ENCODE data around the gene CFAP69. TPM values are rescaled to one million over a fixed set of nuclear protein-coding genes. Genes with fewer than 3 reads are reported as not detected.

Gene CFAP69
- total RNA-seq, 1 donor from 2014 or later: 2.0 TPM

DNA sequence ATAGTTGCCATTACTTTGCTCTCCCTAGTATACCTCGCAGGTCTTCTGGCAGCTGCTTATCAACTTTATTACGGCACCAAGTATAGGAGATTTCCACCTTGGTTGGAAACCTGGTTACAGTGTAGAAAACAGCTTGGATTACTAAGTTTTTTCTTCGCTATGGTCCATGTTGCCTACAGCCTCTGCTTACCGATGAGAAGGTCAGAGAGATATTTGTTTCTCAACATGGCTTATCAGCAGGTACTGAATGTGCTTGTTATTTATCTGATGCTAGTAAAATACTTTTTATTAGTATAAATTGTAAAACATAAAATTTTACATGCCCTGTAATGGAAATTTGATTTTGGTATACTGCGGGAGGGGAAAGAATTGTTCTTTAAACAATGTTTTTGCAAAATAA, 17.7 kb upstream of the CFAP69 start:
- Histone ChIP-seq H3K27me3 (ENCODE audit: insufficient read depth, low read length) (no peaks in the 10 kb centered on the region), H3K4me3 (ENCODE audit: insufficient read depth, low read depth, low read length) (no peak overlapping the region), H3K9me3 (ENCODE audit: insufficient read depth, low read depth, low read length) (no peaks in the 10 kb centered on the region), H3K79me2 (ENCODE audit: insufficient read depth, low read length) (no peaks in the 10 kb centered on the region), H3K36me3 (ENCODE audit: insufficient read depth, low read length) (no peaks in the 10 kb centered on the region), H3K4me1 (ENCODE audit: insufficient read depth, low read length) (no peaks in the 10 kb centered on the region), H3K4me2 (ENCODE audit: low read length) (no peak overlapping the region), H3K9ac (ENCODE audit: low read length) (no peak overlapping the region), H3K27ac (ENCODE audit: low read depth, low read length) (no peak overlapping the region), H2AFZ (ENCODE audit: low read depth, low read length) (no peak overlapping the region), H4K20me1 (ENCODE audit: insufficient read depth, low read length) (no peaks in the 10 kb centered on the region)
- DNase-seq (ENCODE audit: low read depth) (no peak), FAIRE-seq (no peak)
- Mint-ChIP-seq H3K36me3 (ENCODE audit: low read depth, unreplicated experiment) (no peaks in the 10 kb centered on the region), H3K27ac (ENCODE audit: unreplicated experiment) (no peak overlapping the region), H3K9me3 (ENCODE audit: unreplicated experiment) (no peaks in the 10 kb centered on the region), H3K4me3 (ENCODE audit: unreplicated experiment) (no peak overlapping the region), H3K27me3 (ENCODE audit: low read depth, unreplicated experiment) (no peaks in the 10 kb centered on the region), H3K4me1 (ENCODE audit: low read depth, unreplicated experiment) (no peaks in the 10 kb centered on the region)
- TF ChIP-seq, protein P1, sequence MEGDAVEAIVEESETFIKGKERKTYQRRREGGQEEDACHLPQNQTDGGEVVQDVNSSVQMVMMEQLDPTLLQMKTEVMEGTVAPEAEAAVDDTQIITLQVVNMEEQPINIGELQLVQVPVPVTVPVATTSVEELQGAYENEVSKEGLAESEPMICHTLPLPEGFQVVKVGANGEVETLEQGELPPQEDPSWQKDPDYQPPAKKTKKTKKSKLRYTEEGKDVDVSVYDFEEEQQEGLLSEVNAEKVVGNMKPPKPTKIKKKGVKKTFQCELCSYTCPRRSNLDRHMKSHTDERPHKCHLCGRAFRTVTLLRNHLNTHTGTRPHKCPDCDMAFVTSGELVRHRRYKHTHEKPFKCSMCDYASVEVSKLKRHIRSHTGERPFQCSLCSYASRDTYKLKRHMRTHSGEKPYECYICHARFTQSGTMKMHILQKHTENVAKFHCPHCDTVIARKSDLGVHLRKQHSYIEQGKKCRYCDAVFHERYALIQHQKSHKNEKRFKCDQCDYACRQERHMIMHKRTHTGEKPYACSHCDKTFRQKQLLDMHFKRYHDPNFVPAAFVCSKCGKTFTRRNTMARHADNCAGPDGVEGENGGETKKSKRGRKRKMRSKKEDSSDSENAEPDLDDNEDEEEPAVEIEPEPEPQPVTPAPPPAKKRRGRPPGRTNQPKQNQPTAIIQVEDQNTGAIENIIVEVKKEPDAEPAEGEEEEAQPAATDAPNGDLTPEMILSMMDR (IDR thresholded peaks at IDR 0.05; ENCODE audit: insufficient read depth, low read depth, low read length): no peak
- TF ChIP-seq EZH2 (IDR thresholded peaks at IDR 0.05; ENCODE audit: insufficient read depth, low read length): no peak

DNA sequence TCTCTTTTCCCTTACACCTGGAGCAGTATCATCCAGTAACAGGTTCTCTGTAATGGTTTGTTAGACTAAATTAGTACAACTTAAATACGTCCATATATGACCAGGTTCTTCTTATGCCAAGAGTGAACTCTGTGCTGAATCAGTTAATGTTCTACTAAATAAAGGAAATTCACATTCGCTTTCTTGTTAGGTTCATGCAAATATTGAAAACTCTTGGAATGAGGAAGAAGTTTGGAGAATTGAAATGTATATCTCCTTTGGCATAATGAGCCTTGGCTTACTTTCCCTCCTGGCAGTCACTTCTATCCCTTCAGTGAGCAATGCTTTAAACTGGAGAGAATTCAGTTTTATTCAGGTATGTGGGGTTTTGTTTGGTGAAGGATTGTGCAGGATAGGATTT, 15.3 kb upstream of the CFAP69 start:
- H3K4me1 Mint-ChIP-seq (ENCODE audit: low read depth, unreplicated experiment): no peaks in the 10 kb centered on the region
- FAIRE-seq: no peak
- no peaks in the 10 kb centered on the region for H3K4me1 ChIP-seq (ENCODE audit: insufficient read depth, low read length)
- no peaks in the 10 kb centered on the region for H4K20me1 ChIP-seq (ENCODE audit: insufficient read depth, low read length)
- no peak overlapping the region for H3K4me3 Mint-ChIP-seq (ENCODE audit: unreplicated experiment)
- no peaks in the 10 kb centered on the region for H3K36me3 Mint-ChIP-seq (ENCODE audit: low read depth, unreplicated experiment)
- H3K79me2 ChIP-seq (ENCODE audit: insufficient read depth, low read length): no peaks in the 10 kb centered on the region
- H3K4me2 ChIP-seq (ENCODE audit: low read length): no peak overlapping the region
- H3K36me3 ChIP-seq (ENCODE audit: insufficient read depth, low read length): no peaks in the 10 kb centered on the region
- no peak for TF ChIP-seq EZH2 (IDR thresholded peaks at IDR 0.05; ENCODE audit: insufficient read depth, low read length)
- TF ChIP-seq, protein P1 (IDR thresholded peaks at IDR 0.05; ENCODE audit: insufficient read depth, low read depth, low read length): no peak
- H3K9me3 ChIP-seq (ENCODE audit: insufficient read depth, low read depth, low read length): no peaks in the 10 kb centered on the region
- H3K9ac ChIP-seq (ENCODE audit: low read length): no peak overlapping the region
- H3K27me3 Mint-ChIP-seq (ENCODE audit: low read depth, unreplicated experiment): no peaks in the 10 kb centered on the region
- no peaks in the 10 kb centered on the region for H3K9me3 Mint-ChIP-seq (ENCODE audit: unreplicated experiment)
- DNase-seq (ENCODE audit: low read depth): no peak
- H2AFZ ChIP-seq (ENCODE audit: low read depth, low read length): no peak overlapping the region
- H3K27me3 ChIP-seq (ENCODE audit: insufficient read depth, low read length): no peaks in the 10 kb centered on the region
- H3K27ac Mint-ChIP-seq (ENCODE audit: unreplicated experiment): no peak overlapping the region
- H3K27ac ChIP-seq (ENCODE audit: low read depth, low read length): no peak overlapping the region
- H3K4me3 ChIP-seq (ENCODE audit: insufficient read depth, low read depth, low read length): no peak overlapping the region

- FAIRE-seq: no peak
- H3K27ac ChIP-seq (ENCODE audit: low read depth, low read length): no peak overlapping the region
Observed at GRCh38 chr7:90230834-90231233, 14.1 kb upstream of the CFAP69 start.

More at GRCh38 chr7:90230834-90231233, 14.1 kb upstream of the CFAP69 start:
- no peaks in the 10 kb centered on the region for H3K27me3 Mint-ChIP-seq (ENCODE audit: low read depth, unreplicated experiment)
- H3K9me3 Mint-ChIP-seq (ENCODE audit: unreplicated experiment): no peaks in the 10 kb centered on the region
- H3K4me3 Mint-ChIP-seq (ENCODE audit: unreplicated experiment): no peak overlapping the region
- Histone ChIP-seq H3K4me3 (ENCODE audit: insufficient read depth, low read depth, low read length) (no peak overlapping the region), H3K79me2 (ENCODE audit: insufficient read depth, low read length) (no peaks in the 10 kb centered on the region), H3K27me3 (ENCODE audit: insufficient read depth, low read length) (no peaks in the 10 kb centered on the region), H4K20me1 (ENCODE audit: insufficient read depth, low read length) (no peaks in the 10 kb centered on the region), H3K4me2 (ENCODE audit: low read length) (no peak overlapping the region), H3K36me3 (ENCODE audit: insufficient read depth, low read length) (no peaks in the 10 kb centered on the region), H3K9me3 (ENCODE audit: insufficient read depth, low read depth, low read length) (no peaks in the 10 kb centered on the region), H3K9ac (ENCODE audit: low read length) (no peak overlapping the region), H2AFZ (ENCODE audit: low read depth, low read length) (no peak overlapping the region), H3K4me1 (ENCODE audit: insufficient read depth, low read length) (no peaks in the 10 kb centered on the region)
- no peaks in the 10 kb centered on the region for H3K36me3 Mint-ChIP-seq (ENCODE audit: low read depth, unreplicated experiment)
- no peak overlapping the region for H3K27ac Mint-ChIP-seq (ENCODE audit: unreplicated experiment)
- H3K4me1 Mint-ChIP-seq (ENCODE audit: low read depth, unreplicated experiment): no peaks in the 10 kb centered on the region
- no peak for DNase-seq (ENCODE audit: low read depth)
- TF ChIP-seq, protein P1 (IDR thresholded peaks at IDR 0.05; ENCODE audit: insufficient read depth, low read depth, low read length): no peak
- no peak for TF ChIP-seq EZH2 (IDR thresholded peaks at IDR 0.05; ENCODE audit: insufficient read depth, low read length)

Measured in astrocyte (in vitro differentiated cells and primary cell).